A673 (cell line): ENCODE measurements around the gene EVI5L.

Source experiments
- EZH2 ChIP-seq: fragments of 200-600 bp; sonication (generic); IDR thresholded peaks from 2 replicates; pipeline ENCODE4 v1.6.1; 2017; ENCODE audit warnings: borderline replicate concordance, low read depth, mild to moderate bottlenecking, mixed read lengths, antibody characterized with exemption, low read length; ENCODE audit not compliant: poor library complexity, severe bottlenecking
- TF ChIP-seq, protein P1 (sequence below): fragments of 300-800, 200-600 bp; sonication (generic); conservative IDR thresholded peaks from 2 replicates; pipeline ENCODE4 v1.5.1; 2017; ENCODE audit warnings: low read depth, mild to moderate bottlenecking, antibody characterized with exemption, low read length, moderate library complexity, mixed read lengths

DNA sequence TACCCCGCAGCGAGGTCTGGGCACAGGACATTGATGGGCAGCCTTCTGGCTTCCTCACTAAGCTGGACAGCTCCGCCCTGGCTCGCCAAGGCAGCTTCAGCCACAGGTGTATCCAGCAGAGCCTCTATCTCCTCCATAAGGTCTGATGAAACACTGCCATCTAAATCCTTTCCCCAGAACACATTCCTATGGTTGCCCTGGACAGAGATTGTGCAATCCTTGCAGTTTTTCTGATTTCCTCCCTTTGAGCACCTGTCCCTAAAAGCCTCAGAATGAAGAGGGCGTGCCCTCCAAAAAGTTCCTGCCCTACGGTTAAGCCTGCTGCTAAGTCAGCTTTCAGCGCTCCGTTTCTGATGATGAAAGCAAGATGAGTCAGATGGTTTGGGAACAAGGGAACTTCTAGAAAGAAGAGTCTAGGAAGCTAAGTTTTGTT is 46.0 kb upstream of the EVI5L start:
- TF ChIP-seq, protein P1, sequence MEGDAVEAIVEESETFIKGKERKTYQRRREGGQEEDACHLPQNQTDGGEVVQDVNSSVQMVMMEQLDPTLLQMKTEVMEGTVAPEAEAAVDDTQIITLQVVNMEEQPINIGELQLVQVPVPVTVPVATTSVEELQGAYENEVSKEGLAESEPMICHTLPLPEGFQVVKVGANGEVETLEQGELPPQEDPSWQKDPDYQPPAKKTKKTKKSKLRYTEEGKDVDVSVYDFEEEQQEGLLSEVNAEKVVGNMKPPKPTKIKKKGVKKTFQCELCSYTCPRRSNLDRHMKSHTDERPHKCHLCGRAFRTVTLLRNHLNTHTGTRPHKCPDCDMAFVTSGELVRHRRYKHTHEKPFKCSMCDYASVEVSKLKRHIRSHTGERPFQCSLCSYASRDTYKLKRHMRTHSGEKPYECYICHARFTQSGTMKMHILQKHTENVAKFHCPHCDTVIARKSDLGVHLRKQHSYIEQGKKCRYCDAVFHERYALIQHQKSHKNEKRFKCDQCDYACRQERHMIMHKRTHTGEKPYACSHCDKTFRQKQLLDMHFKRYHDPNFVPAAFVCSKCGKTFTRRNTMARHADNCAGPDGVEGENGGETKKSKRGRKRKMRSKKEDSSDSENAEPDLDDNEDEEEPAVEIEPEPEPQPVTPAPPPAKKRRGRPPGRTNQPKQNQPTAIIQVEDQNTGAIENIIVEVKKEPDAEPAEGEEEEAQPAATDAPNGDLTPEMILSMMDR = no peak
- TF ChIP-seq EZH2 = no peak
